Adrenal gland (tissue), 12 donors: Measurements from ENCODE around the gene KCNAB1. TPM values are rescaled to one million over a fixed set of nuclear protein-coding genes. Genes with fewer than 3 reads are reported as not detected.
A peak's percentile ranks its signal among the peaks of the same experiment; 100 is the strongest.

ENCODE experiments used
- DNase-seq, 7 donors: peaks; one replicate each; pipeline ENCODE4 v3.0.0-alpha.2; 2019 to 2020
- H3K27ac ChIP-seq, 5 donors: fragments of 200-600 bp; sonication (generic) in 4 of 5; 1 replicate in 3 of 5; 2 replicates in 2 of 5; pipeline versions ENCODE4 v1.5.1 to v1.8.0; 2016 to 2020; ENCODE audit warnings: mild to moderate bottlenecking in 1 of 5
- H3K27me3 ChIP-seq: fragments of 200-600 bp; 2 replicates; pipeline ENCODE4 v1.8.0; 2021
- H3K36me3 ChIP-seq, 2 donors: fragments of 200-600 bp; replicated peaks in 1 of 2; 1 replicate in 1 of 2; 2 replicates in 1 of 2; pipeline versions ENCODE4 v1.5.1 to v1.8.0; 2018 to 2022
- H3K4me1 ChIP-seq, 2 donors: fragments of 200-600 bp; replicated peaks in 1 of 2; 1 replicate in 1 of 2; 2 replicates in 1 of 2; pipeline versions ENCODE4 v1.5.1 to v1.8.0; 2018 to 2021
- H3K4me3 ChIP-seq, 4 donors: fragments of 200-600 bp; sonication (generic) in 3 of 4; one replicate each; pipeline ENCODE4 v1.5.1; 2016 to 2018
- H3K9me3 ChIP-seq, 3 donors: fragments of 200-600 bp; sonication (generic) in 1 of 3; replicated peaks in 1 of 3; 1 replicate in 2 of 3; 2 replicates in 1 of 3; pipeline versions ENCODE4 v1.5.1 to v1.8.0; 2016 to 2021
- POLR2A ChIP-seq, 2 donors: fragments of 450-650 bp; IDR thresholded peaks; one replicate each; pipeline ENCODE4 v1.6.1; 2017; ENCODE audit warnings: antibody characterized with exemption in 2 of 2, mild to moderate bottlenecking in 2 of 2, moderate library complexity in 1 of 2
- WGBS, 4 donors: extraction: QIAGEN DNeasy Blood & Tissue Kit in 2 of 4; methylation state at CpG; one replicate each; pipeline versions ENCODE4 v1.1.5 to v1.1.7; 2013 to 2017; 5-methylcytosine and 5-hydroxymethylcytosine counted together
- intact Hi-C, 2 donors: fragments of 100-400 bp; cut with DNase I; formaldehyde crosslinking; loops; one replicate each; pipeline versions ENCODE4 v1.14.1 to v1.15.0; 2022 to 2023
- polyA plus RNA-seq, 3 donors: library from polyadenylated mRNA; stranded (reverse); fragments of 200-250 nt in 2 of 3; fragments of 350-450 nt in 1 of 3; fragmentation: Illumina TruSeq in 1 of 3; extraction: RNeasy Lipid Tissue Mini Kit (QIAGEN cat#74804) in 1 of 3; gene quantifications; one replicate each; pipeline ENCODE4 v1.2.3, GENCODE V29; 2013 to 2014
- total RNA-seq, 9 donors: library from RNA; depleted of rRNA in 4 of 9; stranded (reverse); fragments of >200 nt in 4 of 9; fragments of 120-200 nt in 1 of 9; fragmentation: NEBNext Ultra II Directional in 1 of 9; extraction: Animal tissue kit (Norgen Biotek cat#: 25700) in 1 of 9; gene quantifications; one replicate each; pipeline versions ENCODE4 v1.1.0 to v1.2.4, GENCODE V29; 2013 to 2023
- TF ChIP-seq, protein P1 (sequence below), 6 experiments: fragments of 450-650 bp in 4 of 6; fragments of 200-600 bp in 2 of 6; sonication (generic) in 1 of 6; IDR thresholded peaks; 1 replicate in 5 of 6; 2 replicates in 1 of 6; pipeline versions ENCODE4 v1.5.1 to v1.8.0; 2016 to 2021; ENCODE audit warnings: antibody characterized with exemption in 6 of 6, mild to moderate bottlenecking in 2 of 6, moderate library complexity in 1 of 6
- donor health status: healthy with polysubstance abuse.
- donor health status: Bipolar disorder and iron deficiency.
- donor health status: DM: yes; HTN: yes; CAD: no.
- donor health status: DM: no; HTN: no; CAD: no.
- donor health status: DM: no; HTN: no; CAD: no.
- donor health status: DM: yes; HTN: yes; CAD: no.

Gene KCNAB1
- total and polyA plus RNA-seq, 12 donors: 0.36 to 5.0 (median 1.5) TPM

DNA sequence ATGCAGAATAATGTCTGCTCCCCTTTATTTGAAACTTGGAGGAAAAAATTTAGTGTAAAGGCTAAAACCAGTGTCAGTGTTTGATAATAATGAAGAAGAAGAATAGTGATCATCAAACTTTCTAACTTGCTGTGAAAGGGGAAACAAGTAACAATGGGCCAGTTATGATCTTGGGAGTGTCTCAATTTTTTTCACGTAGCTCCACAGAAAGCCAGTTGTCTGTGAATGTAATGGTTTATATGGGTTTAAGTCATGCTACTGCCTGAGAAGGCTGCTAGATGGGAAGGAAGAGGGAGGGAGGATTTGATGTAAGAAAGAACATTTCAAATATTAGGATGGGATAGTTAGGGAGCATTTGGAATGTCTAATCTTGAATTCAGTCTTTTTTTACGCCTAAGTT is 455.7 kb downstream of the KCNAB1 start:
- no peaks in the 10 kb centered on the region for H3K27me3 ChIP-seq
- no peaks in the 10 kb centered on the region for H3K4me1 ChIP-seq
- no peak overlapping the region for H3K4me3 ChIP-seq
- intact Hi-C loops: no loop called here
- no peaks in the 10 kb centered on the region for H3K36me3 ChIP-seq
- DNase-seq: no peak
- no peak overlapping the region for H3K27ac ChIP-seq
- H3K9me3 ChIP-seq: no peaks in the 10 kb centered on the region
- TF ChIP-seq POLR2A (IDR thresholded peaks at IDR 0.05): no peak
- TF ChIP-seq, protein P1, sequence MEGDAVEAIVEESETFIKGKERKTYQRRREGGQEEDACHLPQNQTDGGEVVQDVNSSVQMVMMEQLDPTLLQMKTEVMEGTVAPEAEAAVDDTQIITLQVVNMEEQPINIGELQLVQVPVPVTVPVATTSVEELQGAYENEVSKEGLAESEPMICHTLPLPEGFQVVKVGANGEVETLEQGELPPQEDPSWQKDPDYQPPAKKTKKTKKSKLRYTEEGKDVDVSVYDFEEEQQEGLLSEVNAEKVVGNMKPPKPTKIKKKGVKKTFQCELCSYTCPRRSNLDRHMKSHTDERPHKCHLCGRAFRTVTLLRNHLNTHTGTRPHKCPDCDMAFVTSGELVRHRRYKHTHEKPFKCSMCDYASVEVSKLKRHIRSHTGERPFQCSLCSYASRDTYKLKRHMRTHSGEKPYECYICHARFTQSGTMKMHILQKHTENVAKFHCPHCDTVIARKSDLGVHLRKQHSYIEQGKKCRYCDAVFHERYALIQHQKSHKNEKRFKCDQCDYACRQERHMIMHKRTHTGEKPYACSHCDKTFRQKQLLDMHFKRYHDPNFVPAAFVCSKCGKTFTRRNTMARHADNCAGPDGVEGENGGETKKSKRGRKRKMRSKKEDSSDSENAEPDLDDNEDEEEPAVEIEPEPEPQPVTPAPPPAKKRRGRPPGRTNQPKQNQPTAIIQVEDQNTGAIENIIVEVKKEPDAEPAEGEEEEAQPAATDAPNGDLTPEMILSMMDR (IDR thresholded peaks at IDR 0.05): no peak
- 63 to 80% (median 70%) methylated on average over 2 of the region's 2 CpGs for WGBS, 4 donors

DNA sequence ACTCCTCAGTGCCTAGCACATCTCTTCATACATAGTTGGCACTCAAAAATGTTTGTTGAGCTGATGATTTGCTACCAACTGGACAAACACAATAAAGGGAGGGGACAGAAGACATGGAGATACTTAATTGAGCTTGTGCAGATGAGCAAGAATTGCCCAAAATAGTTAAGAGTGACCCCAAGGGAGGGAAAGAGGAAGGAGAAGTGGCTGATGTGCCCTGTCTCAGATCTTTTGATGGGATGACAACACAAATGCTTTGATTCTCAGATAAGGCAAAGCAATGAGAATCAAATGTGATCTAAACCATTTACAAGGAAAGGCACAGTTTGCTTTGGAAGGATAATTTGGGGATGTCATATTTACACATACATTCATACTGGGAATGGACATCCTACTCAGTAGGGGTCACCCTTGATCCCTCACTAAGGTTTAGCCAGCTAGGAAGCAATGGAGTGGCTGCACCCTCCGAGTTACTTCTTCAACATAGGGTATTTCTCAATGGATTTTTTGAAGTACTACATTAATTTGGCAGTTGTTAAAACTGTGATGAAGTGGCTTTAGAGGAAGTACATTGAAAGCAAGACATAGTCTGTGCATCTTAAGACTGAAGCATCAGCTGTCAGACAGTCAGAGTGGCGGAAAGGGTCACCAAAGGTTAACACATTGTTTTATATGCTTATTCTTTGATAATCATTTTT is 456.4 kb downstream of the KCNAB1 start:
- intact Hi-C loops: no loop called here
- H3K36me3 ChIP-seq: no peaks in the 10 kb centered on the region
- no peaks in the 10 kb centered on the region for H3K9me3 ChIP-seq
- WGBS, 4 donors: 68 to 82% (median 78%) methylated on average over 2 of the region's 2 CpGs
- TF ChIP-seq, protein P1 (IDR thresholded peaks at IDR 0.05): no peak
- TF ChIP-seq POLR2A (IDR thresholded peaks at IDR 0.05): no peak
- no peak overlapping the region for H3K27ac ChIP-seq
- DNase-seq: no peak
- no peaks in the 10 kb centered on the region for H3K27me3 ChIP-seq
- no peaks in the 10 kb centered on the region for H3K4me1 ChIP-seq
- no peak overlapping the region for H3K4me3 ChIP-seq

DNA sequence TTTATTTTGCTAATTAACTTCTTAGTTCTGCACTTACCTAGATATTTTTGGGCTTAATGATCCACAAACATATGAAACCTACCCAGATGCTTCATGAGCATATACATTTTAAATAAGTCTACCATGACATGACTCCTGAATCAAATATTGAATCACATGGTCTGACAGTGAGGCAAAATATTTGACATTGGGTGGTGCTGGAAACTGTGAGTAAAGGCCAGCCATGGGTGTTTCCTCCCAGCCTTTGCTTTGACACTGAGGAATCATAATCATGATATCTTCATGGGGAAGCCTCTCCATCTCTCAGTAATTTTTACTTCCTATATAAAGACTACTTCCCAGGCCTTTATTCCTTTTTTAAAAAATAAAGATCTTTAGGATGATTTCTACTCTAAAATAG is 457.4 kb downstream of the KCNAB1 start:
- no peak for TF ChIP-seq POLR2A (IDR thresholded peaks at IDR 0.05)
- TF ChIP-seq, protein P1 (IDR thresholded peaks at IDR 0.05): no peak
- Histone ChIP-seq H3K36me3 (no peaks in the 10 kb centered on the region), H3K4me1 (no peaks in the 10 kb centered on the region), H3K27me3 (no peaks in the 10 kb centered on the region), H3K27ac (no peak overlapping the region), H3K4me3 (no peak overlapping the region), H3K9me3 (no peaks in the 10 kb centered on the region)
- intact Hi-C loops: no loop called here
- DNase-seq: no peak

DNA sequence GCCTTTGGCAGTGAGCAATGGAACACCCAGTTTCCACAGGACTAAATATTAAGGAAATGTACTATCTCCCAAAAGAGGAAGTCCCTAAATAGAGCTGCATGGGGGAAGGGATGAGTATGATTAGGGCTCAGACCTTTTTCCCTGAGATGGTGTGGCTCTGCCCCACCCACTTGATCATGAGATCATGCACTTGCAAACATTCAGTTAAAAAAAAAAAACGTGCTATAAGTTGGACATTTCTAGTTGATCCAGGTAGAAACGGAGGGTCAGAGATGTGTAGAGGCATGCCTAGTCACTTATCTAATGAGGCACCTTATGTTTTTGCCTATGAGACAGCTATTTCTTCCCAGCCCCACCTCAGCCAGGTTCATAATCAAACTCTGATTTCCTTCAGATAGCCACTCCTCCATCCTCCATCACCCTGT is 459.1 kb downstream of the KCNAB1 start:
- no peak overlapping the region for H3K4me3 ChIP-seq
- H3K27ac ChIP-seq: no peak overlapping the region
- H3K4me1 ChIP-seq: no peaks in the 10 kb centered on the region
- H3K27me3 ChIP-seq: no peaks in the 10 kb centered on the region
- intact Hi-C loops: no loop called here
- WGBS, 4 donors: 44 to 55% (median 48%) methylated on average over 2 of the region's 2 CpGs
- no peaks in the 10 kb centered on the region for H3K36me3 ChIP-seq
- no peaks in the 10 kb centered on the region for H3K9me3 ChIP-seq
- DNase-seq: peak in 1 of 7 donors; percentile 24
- TF ChIP-seq POLR2A (IDR thresholded peaks at IDR 0.05): no peak
- TF ChIP-seq, protein P1 (IDR thresholded peaks at IDR 0.05): no peak
